Activated CD8-positive, alpha-beta memory T cell treated with anti-CD3 and anti-CD28 coated beads, Interleukin-2, amount 50 U/mL, for 1 hour (primary cell): ENCODE results near the gene UCN.
"Not testable (repeated sequence)": the region's sequence is repeated elsewhere in the genome, so short reads cannot be mapped to it uniquely, and the experiment has no call there.

ENCODE experiments used
- DNase-seq: peaks from one replicate; pipeline ENCODE4 v3.0.0-alpha.2; 2020; ENCODE audit errors: extremely low read depth

UCN gene

GRCh38 chr2:27282892-27283291, 25.4 kb downstream of the UCN start:
- DNase-seq: no peak

DNA sequence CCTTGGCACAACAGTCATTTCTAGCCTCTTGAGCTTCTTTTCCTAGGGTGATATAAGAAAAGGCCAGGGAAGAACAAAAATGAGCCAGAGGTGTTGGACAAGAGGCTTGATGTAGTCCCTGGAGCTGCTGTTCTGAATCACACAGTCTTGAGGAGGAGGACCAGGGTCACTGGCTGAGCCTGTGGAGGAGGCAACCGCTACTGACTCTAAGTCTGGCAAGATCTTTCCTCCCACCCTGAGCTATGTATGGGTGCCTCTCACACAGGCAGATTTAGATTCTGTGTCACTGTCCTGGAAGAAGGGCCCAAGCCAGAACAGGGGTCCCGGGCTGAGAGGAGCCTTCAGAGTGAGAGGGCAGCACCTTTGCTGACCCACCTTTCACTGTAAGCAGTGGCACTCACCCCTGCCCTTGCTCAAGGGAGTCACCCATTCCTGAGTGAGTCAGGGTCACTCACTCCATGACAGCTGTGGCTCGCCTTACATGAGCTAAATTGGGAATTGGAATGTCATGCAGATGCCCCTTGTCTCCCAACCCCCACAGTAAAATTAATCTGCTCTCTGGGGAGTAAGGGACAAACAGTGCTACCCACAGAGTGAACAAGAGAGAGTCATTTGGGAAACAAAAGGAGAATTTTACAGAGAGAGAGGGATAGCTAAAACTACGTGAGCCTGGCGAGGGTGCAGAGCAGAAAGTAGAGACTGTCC, 26.2 kb downstream of the UCN start, which contains the start of gene TRIM54:
Gene TRIM54 (plus strand): TSS at position 575 of the 705 bp plus-strand sequence. CDS start 303 bp downstream, outside the sequence.
- no peak for DNase-seq

- DNase-seq: no peak
These were observed 26.8 kb downstream of the UCN start for GRCh38 chr2:27281442-27281841.

DNA sequence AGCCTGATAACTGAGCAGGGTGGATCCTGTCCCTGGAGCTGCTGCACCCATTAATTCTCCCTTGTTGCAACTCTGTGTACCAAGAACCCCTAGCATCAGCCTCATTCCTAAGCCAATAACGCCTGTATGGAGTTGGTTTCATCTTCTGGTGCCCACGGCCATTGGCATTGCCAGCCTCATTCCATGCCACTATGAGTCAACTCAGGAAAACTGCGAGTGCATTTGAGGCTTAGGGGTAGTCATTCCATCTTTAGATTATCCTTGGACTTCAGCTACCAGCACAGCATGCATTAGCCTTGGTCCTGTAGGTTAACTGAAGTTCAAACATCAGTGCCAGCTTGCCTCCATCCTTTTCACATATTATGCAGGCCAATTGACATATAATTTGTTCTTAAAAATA, 27.4 kb downstream of the UCN start:
- no peak for DNase-seq

DNA sequence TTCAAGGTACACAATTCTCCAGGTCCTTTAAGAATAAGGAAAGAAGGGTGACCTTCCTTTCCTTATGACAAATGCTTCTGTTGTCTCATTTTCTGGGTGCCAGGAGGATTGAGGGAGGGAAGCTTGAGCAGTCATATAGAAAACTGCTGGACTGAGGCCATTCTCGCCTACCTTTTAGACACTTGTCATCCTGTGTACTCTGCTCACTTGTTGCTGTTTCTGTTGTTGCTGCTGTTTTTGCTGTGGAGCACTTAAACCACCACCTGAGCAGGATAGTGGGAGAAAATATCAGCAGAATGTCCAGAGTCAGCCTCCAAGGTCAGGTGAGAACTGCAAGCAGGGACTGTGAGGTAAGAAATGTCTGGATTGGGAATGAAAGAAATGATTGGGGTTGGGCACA, 30.2 kb downstream of the UCN start:
- no peak for DNase-seq

DNA sequence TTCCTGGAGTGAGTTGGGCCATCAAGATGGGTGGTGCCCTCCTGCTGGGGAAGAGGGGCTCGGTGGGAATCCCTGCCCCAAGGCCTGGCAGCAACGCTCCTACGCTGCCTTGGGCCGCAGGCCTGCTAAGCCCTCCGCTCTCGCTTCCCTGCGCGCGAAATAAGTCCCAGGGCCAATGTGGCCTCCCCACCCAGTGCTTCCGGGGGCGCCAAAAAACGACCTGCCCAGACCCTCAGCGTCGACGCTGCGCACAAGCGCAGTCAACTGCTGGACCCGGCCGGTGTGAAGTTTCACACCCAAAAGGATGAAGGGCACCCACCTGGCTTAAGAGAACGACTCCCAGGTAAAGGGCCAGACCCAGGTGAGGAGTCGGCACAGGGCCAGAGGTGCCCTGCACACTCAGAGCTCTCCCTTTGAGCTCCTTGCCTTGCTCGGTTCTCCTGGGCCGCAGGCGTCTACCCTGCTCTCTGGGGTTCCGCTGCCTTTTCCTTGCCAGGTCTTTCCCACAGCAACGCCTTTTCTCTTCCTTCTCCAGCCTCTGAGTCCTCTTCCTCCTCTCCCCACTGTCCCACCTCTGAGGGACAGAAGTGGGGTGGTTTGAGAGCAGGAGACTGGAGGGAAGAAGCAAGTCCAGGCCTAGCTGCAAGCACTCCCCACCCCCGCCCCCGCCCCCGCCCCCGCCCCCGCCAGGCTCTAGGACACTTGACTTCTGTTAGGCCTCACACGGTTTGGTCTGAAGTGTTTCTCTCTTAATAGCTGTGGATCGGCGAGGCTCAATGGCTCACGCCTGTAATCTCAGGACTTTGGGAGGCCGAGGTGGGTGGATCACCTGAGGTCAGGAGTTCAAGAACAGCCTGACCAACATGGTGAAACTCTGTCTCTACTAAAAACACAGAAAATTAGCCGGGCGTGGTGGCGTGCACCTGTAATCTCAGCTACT, 32.8 kb downstream of the UCN start, which contains the start of gene DNAJC5G:
Gene DNAJC5G (plus strand): TSS at position 223 of the 940 bp plus-strand sequence. CDS start 1,296 bp downstream, outside the sequence.
- DNase-seq: no peak

GRCh38 chr2:27272537-27273522, 35.4 kb downstream of the UCN start:
- not testable (repeated sequence) for DNase-seq

DNA sequence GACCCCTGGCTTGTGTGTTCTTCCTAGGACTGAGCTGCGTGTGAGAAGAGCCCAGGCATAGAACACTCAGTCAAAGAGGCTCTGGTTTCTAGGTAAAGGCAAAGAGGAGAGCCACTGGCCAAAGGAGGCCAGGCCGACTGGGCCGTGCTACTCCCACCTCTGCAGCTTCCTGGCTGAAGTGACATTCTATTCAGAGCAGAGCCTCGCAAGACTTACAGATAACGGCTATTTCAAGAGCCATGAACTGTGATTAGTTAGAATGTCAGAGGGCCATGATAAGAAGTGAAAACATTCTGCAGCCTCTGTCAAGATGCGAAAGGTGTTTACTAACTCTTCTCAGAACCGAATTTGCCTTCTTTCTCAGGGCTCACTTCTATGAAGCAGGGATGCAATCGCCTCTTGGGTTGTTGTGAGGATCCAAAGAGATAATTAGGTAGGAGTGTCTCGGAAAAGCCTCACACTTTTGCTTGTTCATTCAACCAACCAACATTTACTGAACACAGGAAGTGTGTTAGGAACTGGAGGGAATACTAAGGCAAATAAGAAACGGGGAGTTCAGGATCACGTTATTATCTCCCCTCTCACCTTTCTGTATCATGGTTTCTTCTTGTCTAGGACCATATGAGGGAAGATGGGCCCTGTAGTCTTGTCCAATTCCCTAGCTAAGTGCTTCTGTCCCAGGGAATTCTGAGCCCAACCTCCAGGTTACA, 36.5 kb downstream of the UCN start:
- DNase-seq: no peak

GRCh38 chr2:27270670-27271069, 37.6 kb downstream of the UCN start:
- no peak for DNase-seq

GRCh38 chr2:27270131-27270530, 38.1 kb downstream of the UCN start:
- no peak for DNase-seq

- not testable (repeated sequence) for DNase-seq
These were observed 39.9 kb downstream of the UCN start for GRCh38 chr2:27268296-27268695.

- DNase-seq: no peak
These were observed 42.7 kb downstream of the UCN start for GRCh38 chr2:27265536-27265870.

- peak; percentile 21 for DNase-seq
These were observed 43.3 kb downstream of the UCN start for GRCh38 chr2:27264753-27265535.

DNA sequence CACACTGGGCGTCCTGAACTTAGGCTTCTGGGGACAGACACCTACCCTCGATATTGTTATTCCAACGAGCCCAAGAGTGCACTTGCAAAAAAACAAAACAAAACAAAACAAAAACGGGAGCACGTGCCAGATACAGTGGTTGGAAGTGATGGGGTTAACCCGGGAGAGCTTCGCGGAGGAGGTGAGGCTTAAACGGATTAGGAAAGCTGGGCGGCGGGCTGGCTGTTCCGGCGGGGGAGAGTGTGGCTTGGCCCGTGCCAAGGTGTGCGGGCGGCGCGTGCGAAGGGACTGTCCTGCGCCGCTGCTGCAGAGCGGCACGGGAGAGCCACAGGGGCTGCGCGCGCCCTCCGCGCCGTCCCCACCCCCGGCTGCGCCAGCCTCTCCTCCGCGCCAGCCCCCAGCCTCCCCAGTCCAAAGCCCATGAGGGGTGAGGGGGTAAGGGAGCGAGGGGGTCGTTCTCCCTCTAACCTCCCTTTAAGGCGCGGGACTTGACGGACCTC, 43.9 kb downstream of the UCN start:
- DNase-seq: no peak

DNA sequence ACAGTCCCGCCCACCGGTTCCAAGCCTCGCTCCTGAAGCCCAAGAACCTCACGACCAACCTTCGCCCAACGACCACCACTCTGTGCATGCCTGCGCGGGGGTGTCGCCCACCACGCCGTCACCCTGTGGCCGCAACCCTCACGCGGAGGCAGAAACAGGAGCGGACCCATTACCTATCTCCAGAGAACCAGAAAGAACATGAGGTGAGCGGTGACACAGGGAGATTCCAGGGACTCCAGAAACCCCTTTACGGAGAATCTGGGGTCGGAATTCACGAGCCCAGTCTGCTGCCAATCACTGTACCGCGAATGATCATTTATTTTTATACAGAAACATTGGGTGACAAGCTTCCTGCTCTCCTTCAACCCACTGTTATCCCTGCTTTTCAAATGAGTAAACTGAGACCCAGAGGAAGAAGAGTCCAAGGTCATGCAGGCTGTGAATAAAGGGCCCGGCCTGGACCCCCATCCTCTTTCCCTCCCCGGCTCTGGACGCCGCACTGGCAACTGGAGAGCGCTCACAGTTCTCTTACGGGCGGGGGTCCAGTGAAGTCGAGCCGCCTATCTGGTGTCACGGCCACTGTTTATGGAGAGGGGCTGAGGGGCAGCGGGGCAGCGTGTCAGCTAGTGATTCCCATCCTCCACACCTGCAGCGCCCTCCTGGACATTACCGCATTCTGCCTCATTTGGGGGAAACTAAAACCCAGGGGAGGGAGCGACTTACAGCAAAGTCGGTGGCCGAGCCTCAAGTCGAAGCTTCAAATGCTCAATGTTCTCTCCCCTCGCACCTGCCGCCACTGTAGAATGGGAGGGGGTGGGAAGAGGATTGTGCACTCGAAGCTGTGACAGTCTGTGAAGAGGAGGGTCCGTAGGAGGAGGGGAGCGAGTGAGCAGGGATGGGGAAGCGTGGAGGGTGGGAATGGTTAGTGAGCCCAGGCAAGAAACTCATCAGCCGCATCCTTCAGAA, 44.7 kb downstream of the UCN start:
- no peak for DNase-seq

GRCh38 chr2:27262379-27263286, 45.6 kb downstream of the UCN start, which contains the start of gene SLC30A3:
SLC30A3 (minus strand) TSS chr2:27263047; CDS start chr2:27262906, 141 bp downstream.
- peak; percentile 40 for DNase-seq

GRCh38 chr2:27261926-27262298, 46.3 kb downstream of the UCN start:
- DNase-seq: no peak
